Glutamatergic neuron (in vitro differentiated cells): ENCODE measurements around the gene P3H4. TPM values are rescaled to one million over a fixed set of nuclear protein-coding genes. Genes with fewer than 3 reads are reported as not detected.
A peak's percentile ranks its signal among the peaks of the same experiment; 100 is the strongest.

Experiments
- DNase-seq: peaks from one replicate; pipeline ENCODE4 v3.0.0; 2022
- H3K27ac Mint-ChIP-seq: one replicate; pipeline ENCODE4 v1.8.0; 2020; ENCODE audit warnings: mild to moderate bottlenecking, mixed read lengths, inconsistent platforms; ENCODE audit not compliant: unreplicated experiment
- H3K27me3 Mint-ChIP-seq: one replicate; pipeline ENCODE4 v1.8.0; 2020; ENCODE audit warnings: mild to moderate bottlenecking, moderate library complexity, mixed read lengths, inconsistent platforms; ENCODE audit not compliant: unreplicated experiment
- H3K36me3 Mint-ChIP-seq: one replicate; pipeline ENCODE4 v1.8.0; 2020; ENCODE audit warnings: mild to moderate bottlenecking, mixed read lengths, inconsistent platforms; ENCODE audit not compliant: unreplicated experiment
- H3K4me1 Mint-ChIP-seq: one replicate; pipeline ENCODE4 v1.8.0; 2020; ENCODE audit warnings: mild to moderate bottlenecking, low read depth, mixed read lengths, inconsistent platforms; ENCODE audit not compliant: unreplicated experiment
- H3K4me3 Mint-ChIP-seq: one replicate; pipeline ENCODE4 v1.8.0; 2020; ENCODE audit warnings: mild to moderate bottlenecking, mixed read lengths, inconsistent platforms; ENCODE audit not compliant: unreplicated experiment
- H3K9me3 Mint-ChIP-seq: one replicate; pipeline ENCODE4 v1.8.0; 2020; ENCODE audit warnings: mild to moderate bottlenecking, moderate library complexity, mixed read lengths, inconsistent platforms; ENCODE audit not compliant: unreplicated experiment
- CTCF ChIP-seq: fragments of 200-600 bp; sonication (generic); IDR thresholded peaks from one replicate; pipeline ENCODE4 v1.5.0; 2021; ENCODE audit not compliant: partially characterized antibody, unreplicated experiment
- total RNA-seq: library from RNA; stranded (reverse); fragmentation: NEBNext Ultra II Directional; extraction: Animal tissue kit (Norgen Biotek cat#: 25700); gene quantifications from one replicate; pipeline ENCODE4 v1.2.1, GENCODE V29; 2021; ENCODE audit not compliant: unreplicated experiment

The P3H4 gene
- total RNA-seq, 1 donor from 2014 or later: 5.6 TPM

GRCh38 chr17:41801374-41802271 is 10.1 kb downstream of the P3H4 start:
- Mint-ChIP-seq H3K27ac (no peak overlapping the region), H3K36me3 (no peaks in the 10 kb centered on the region), H3K4me1 (peaks cover 3% of the 10 kb centered on the region), H3K9me3 (peaks cover 5% of the 10 kb centered on the region), H3K4me3 (no peak overlapping the region), H3K27me3 (peaks cover 4% of the 10 kb centered on the region)
- DNase-seq: peak; percentile 86
- peak; percentile 98 for TF ChIP-seq CTCF

- H3K4me1 Mint-ChIP-seq: peaks cover 3% of the 10 kb centered on the region
- H3K4me3 Mint-ChIP-seq: no peak overlapping the region
- H3K27me3 Mint-ChIP-seq: peaks cover 4% of the 10 kb centered on the region
- no peak overlapping the region for H3K27ac Mint-ChIP-seq
- no peak for DNase-seq
- H3K9me3 Mint-ChIP-seq: peaks cover 5% of the 10 kb centered on the region
- H3K36me3 Mint-ChIP-seq: no peaks in the 10 kb centered on the region
- TF ChIP-seq CTCF: no peak
These were observed 11.0 kb downstream of the P3H4 start for GRCh38 chr17:41800601-41801373.

GRCh38 chr17:41799366-41799765 is 12.4 kb downstream of the P3H4 start:
- peaks cover 3% of the 10 kb centered on the region for H3K4me1 Mint-ChIP-seq
- H3K4me3 Mint-ChIP-seq: no peak overlapping the region
- peaks cover 4% of the 10 kb centered on the region for H3K27me3 Mint-ChIP-seq
- no peak overlapping the region for H3K27ac Mint-ChIP-seq
- no peaks in the 10 kb centered on the region for H3K36me3 Mint-ChIP-seq
- H3K9me3 Mint-ChIP-seq: peaks cover 5% of the 10 kb centered on the region
- no peak for TF ChIP-seq CTCF
- DNase-seq: no peak

GRCh38 chr17:41797377-41797776 is 14.4 kb downstream of the P3H4 start:
- Mint-ChIP-seq H3K4me1 (peaks cover 9% of the 10 kb centered on the region), H3K27ac (no peak overlapping the region), H3K27me3 (peaks cover 4% of the 10 kb centered on the region), H3K36me3 (no peaks in the 10 kb centered on the region), H3K4me3 (no peak overlapping the region), H3K9me3 (peaks cover 7% of the 10 kb centered on the region)
- no peak for DNase-seq
- TF ChIP-seq CTCF: no peak
